ENCODE measurements around the gene PSMG2.

PSMG2 gene

GRCh38 chr18:12702221-12703095, at the start of gene PSMG2, which contains the start of gene CEP76:
PSMG2 (plus strand) TSS chr18:12703042; CDS start chr18:12703108, 66 bp downstream.
CEP76 (minus strand) TSS chr18:12702723; CDS start chr18:12702548, 175 bp downstream.
- DNase-seq (ENCODE audit: low read depth in 4 of 4, low spot score in 1 of 4) = peak; percentile 54 to 79 (median 71)

- no peak for DNase-seq (ENCODE audit: low read depth in 4 of 4, low spot score in 1 of 4)
Measured at GRCh38 chr18:12654971-12655370, 47.9 kb upstream of the PSMG2 start.

- no peak for DNase-seq (ENCODE audit: low read depth in 4 of 4, low spot score in 1 of 4)
Measured at GRCh38 chr18:12656605-12656937, 46.3 kb upstream of the PSMG2 start.

- peak in 2 of 4 experiments; percentile 6 to 8 for DNase-seq (ENCODE audit: low read depth in 4 of 4, low spot score in 1 of 4)
Measured at GRCh38 chr18:12656938-12657683, 45.7 kb upstream of the PSMG2 start.

- DNase-seq (ENCODE audit: low read depth in 4 of 4, low spot score in 1 of 4) = peak in 3 of 4 experiments; percentile 14 to 21 (median 16)
Measured at GRCh38 chr18:12657684-12658425, 45.0 kb upstream of the PSMG2 start, which contains the start of gene SPIRE1. SPIRE1 (minus strand) TSS chr18:12658107; CDS start chr18:12657866, 241 bp downstream.

- peak in 1 of 4 experiments; percentile 4 for DNase-seq (ENCODE audit: low read depth in 4 of 4, low spot score in 1 of 4)
Measured at GRCh38 chr18:12658426-12659138, 44.3 kb upstream of the PSMG2 start.

- DNase-seq (ENCODE audit: low read depth in 4 of 4, low spot score in 1 of 4) = peak in 1 of 4 experiments; percentile 8
Measured at GRCh38 chr18:12659904-12660605, 42.8 kb upstream of the PSMG2 start.

GRCh38 chr18:12668041-12668440, 34.8 kb upstream of the PSMG2 start:
- DNase-seq (ENCODE audit: low read depth in 4 of 4, low spot score in 1 of 4) = no peak

GRCh38 chr18:12679183-12679786, 23.6 kb upstream of the PSMG2 start:
- no peak for DNase-seq (ENCODE audit: low read depth in 4 of 4, low spot score in 1 of 4)

- no peak for DNase-seq (ENCODE audit: low read depth in 4 of 4, low spot score in 1 of 4)
Measured at GRCh38 chr18:12686100-12686499, 16.7 kb upstream of the PSMG2 start.

- DNase-seq (ENCODE audit: low read depth in 4 of 4, low spot score in 1 of 4) = no peak
Measured at GRCh38 chr18:12689256-12689850, 13.5 kb upstream of the PSMG2 start.

- no peak for DNase-seq (ENCODE audit: low read depth in 4 of 4, low spot score in 1 of 4)
Measured at GRCh38 chr18:12692206-12692605, 10.6 kb upstream of the PSMG2 start.

- DNase-seq (ENCODE audit: low read depth in 4 of 4, low spot score in 1 of 4) = no peak
Measured at GRCh38 chr18:12694032-12694431, 8.8 kb upstream of the PSMG2 start.

- DNase-seq (ENCODE audit: low read depth in 4 of 4, low spot score in 1 of 4) = no peak
Measured at GRCh38 chr18:12699747-12700146, 3.1 kb upstream of the PSMG2 start.

- DNase-seq (ENCODE audit: low read depth in 4 of 4, low spot score in 1 of 4) = no peak
Measured at GRCh38 chr18:12701161-12701560, 1.7 kb upstream of the PSMG2 start.

- no peak for DNase-seq (ENCODE audit: low read depth in 4 of 4, low spot score in 1 of 4)
Measured at GRCh38 chr18:12703096-12703567, 290 bp downstream of the PSMG2 start.

- DNase-seq (ENCODE audit: low read depth in 4 of 4, low spot score in 1 of 4) = no peak
Measured at GRCh38 chr18:12703664-12704063, 822 bp downstream of the PSMG2 start.

GRCh38 chr18:12711446-12711845, 8.6 kb downstream of the PSMG2 start:
- no peak for DNase-seq (ENCODE audit: low read depth in 4 of 4, low spot score in 1 of 4)
